ENCODE data around the gene PRKCH. TPM values are rescaled to one million over a fixed set of nuclear protein-coding genes. Genes with fewer than 3 reads are reported as not detected.
A peak's percentile ranks its signal among the peaks of the same experiment; 100 is the strongest.

PRKCH gene
- total RNA-seq, 1 donor: 3.3 TPM

DNA sequence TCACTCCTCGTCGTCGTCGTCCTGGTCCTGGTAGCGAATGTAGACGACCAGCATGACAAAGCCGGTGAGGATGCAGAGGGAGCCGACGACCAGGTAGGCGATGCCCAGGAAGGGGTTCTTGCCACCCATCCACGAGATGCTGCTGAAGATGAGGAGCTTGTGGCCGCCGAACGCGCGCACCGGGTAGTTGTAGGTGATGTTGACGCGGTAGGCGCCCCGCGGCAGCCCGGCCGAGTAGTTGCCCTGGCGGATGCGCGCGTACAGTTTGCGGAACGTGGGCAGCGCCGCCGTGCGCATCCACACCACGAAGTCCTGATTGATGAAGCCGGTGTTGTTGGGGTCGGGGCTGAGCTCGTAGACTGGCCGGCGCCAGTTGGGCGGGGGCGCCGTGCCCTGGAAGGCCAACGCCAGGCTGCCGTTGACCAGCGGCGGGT, 41.3 kb upstream of the PRKCH start:
- no peaks in the 10 kb centered on the region for H3K4me1 ChIP-seq (ENCODE audit: insufficient read depth, low read length)

GRCh38 chr14:61280526-61281185, 40.7 kb upstream of the PRKCH start:
- Histone ChIP-seq H3K27me3 (ENCODE audit: insufficient read depth, low read length) (peaks cover 27% of the 10 kb centered on the region), H2AFZ (ENCODE audit: low read length) (peak overlapping the region; percentile 85), H3K79me2 (ENCODE audit: insufficient read depth, low read length) (no peaks in the 10 kb centered on the region), H3K36me3 (ENCODE audit: insufficient read depth, low read length) (no peaks in the 10 kb centered on the region), H4K20me1 (ENCODE audit: insufficient read depth, low read length) (no peaks in the 10 kb centered on the region), H3K4me2 (ENCODE audit: insufficient read depth, low read length) (peak overlapping the region; percentile 82), H3K4me1 (ENCODE audit: insufficient read depth, low read length) (no peaks in the 10 kb centered on the region), H3K27ac (ENCODE audit: low read depth, low read length) (no peak overlapping the region), H3K4me3 (ENCODE audit: insufficient read depth, low read length) (peak overlapping the region; percentile 71), H3K9me3 (ENCODE audit: low read depth, low read length) (no peaks in the 10 kb centered on the region)
- peak; percentile 18 for TF ChIP-seq CTCF (IDR thresholded peaks at IDR 0.05; ENCODE audit: extremely low read depth, low read depth, low read length)
- peak; percentile 90 for DNase-seq (ENCODE audit: insufficient read length, low spot score, missing footprints)

More for the DNA sequence above, 41.3 kb upstream of the PRKCH start:
- H3K27ac ChIP-seq (ENCODE audit: low read depth, low read length): no peak overlapping the region
- TF ChIP-seq CTCF (IDR thresholded peaks at IDR 0.05; ENCODE audit: extremely low read depth, low read depth, low read length): no peak
- H2AFZ ChIP-seq (ENCODE audit: low read length): peak overlapping the region; percentile 85
- DNase-seq (ENCODE audit: insufficient read length, low spot score, missing footprints): no peak
- no peaks in the 10 kb centered on the region for H3K9me3 ChIP-seq (ENCODE audit: low read depth, low read length)
- H3K4me3 ChIP-seq (ENCODE audit: insufficient read depth, low read length): peak overlapping the region; percentile 71
- H3K4me2 ChIP-seq (ENCODE audit: insufficient read depth, low read length): peak overlapping the region; percentile 82
- H3K79me2 ChIP-seq (ENCODE audit: insufficient read depth, low read length): no peaks in the 10 kb centered on the region
- H3K27me3 ChIP-seq (ENCODE audit: insufficient read depth, low read length): peaks cover 32% of the 10 kb centered on the region
- no peaks in the 10 kb centered on the region for H3K36me3 ChIP-seq (ENCODE audit: insufficient read depth, low read length)
- no peaks in the 10 kb centered on the region for H4K20me1 ChIP-seq (ENCODE audit: insufficient read depth, low read length)

- no peak for TF ChIP-seq CTCF (IDR thresholded peaks at IDR 0.05; ENCODE audit: extremely low read depth, low read depth, low read length)
- no peak for DNase-seq (ENCODE audit: insufficient read length, low spot score, missing footprints)
Observed at GRCh38 chr14:61281186-61281947, 40.0 kb upstream of the PRKCH start, which contains the start of gene TMEM30B. Gene TMEM30B, minus strand, starts transcription at chr14:61281338. Its CDS starts 191 bp downstream, at chr14:61281147.

GRCh38 chr14:61281948-61282275, 39.5 kb upstream of the PRKCH start:
- Histone ChIP-seq H3K4me3 (ENCODE audit: insufficient read depth, low read length) (no peak overlapping the region), H3K27me3 (ENCODE audit: insufficient read depth, low read length) (peaks cover 25% of the 10 kb centered on the region)

More at GRCh38 chr14:61281186-61281947, 40.0 kb upstream of the PRKCH start, which contains the start of gene TMEM30B:
- no peaks in the 10 kb centered on the region for H3K9me3 ChIP-seq (ENCODE audit: low read depth, low read length)
- no peaks in the 10 kb centered on the region for H4K20me1 ChIP-seq (ENCODE audit: insufficient read depth, low read length)
- H3K27ac ChIP-seq (ENCODE audit: low read depth, low read length): no peak within 1 kb of the TSS
- peak within 1 kb of the TSS; percentile 85 for H2AFZ ChIP-seq (ENCODE audit: low read length)
- peaks cover 25% of the 10 kb centered on the region for H3K27me3 ChIP-seq (ENCODE audit: insufficient read depth, low read length)
- H3K79me2 ChIP-seq (ENCODE audit: insufficient read depth, low read length): no peaks in the 10 kb centered on the region
- H3K36me3 ChIP-seq (ENCODE audit: insufficient read depth, low read length): no peaks in the 10 kb centered on the region
- peaks cover 3% of the 10 kb centered on the region for H3K4me1 ChIP-seq (ENCODE audit: insufficient read depth, low read length)
- H3K4me2 ChIP-seq (ENCODE audit: insufficient read depth, low read length): peak within 1 kb of the TSS; percentile 82
- H3K4me3 ChIP-seq (ENCODE audit: insufficient read depth, low read length): peak within 1 kb of the TSS; percentile 71

More at GRCh38 chr14:61281948-61282275, 39.5 kb upstream of the PRKCH start:
- Histone ChIP-seq H4K20me1 (ENCODE audit: insufficient read depth, low read length) (no peaks in the 10 kb centered on the region), H3K36me3 (ENCODE audit: insufficient read depth, low read length) (no peaks in the 10 kb centered on the region), H3K9me3 (ENCODE audit: low read depth, low read length) (no peaks in the 10 kb centered on the region), H3K27ac (ENCODE audit: low read depth, low read length) (no peak overlapping the region), H2AFZ (ENCODE audit: low read length) (no peak overlapping the region), H3K4me1 (ENCODE audit: insufficient read depth, low read length) (peaks cover 3% of the 10 kb centered on the region), H3K4me2 (ENCODE audit: insufficient read depth, low read length) (no peak overlapping the region), H3K79me2 (ENCODE audit: insufficient read depth, low read length) (no peaks in the 10 kb centered on the region)
- DNase-seq (ENCODE audit: insufficient read length, low spot score, missing footprints): no peak
- no peak for TF ChIP-seq CTCF (IDR thresholded peaks at IDR 0.05; ENCODE audit: extremely low read depth, low read depth, low read length)
